LoVo (cell line): ENCODE results near the gene RGR.
"Not testable (repeated sequence)": the region's sequence is repeated elsewhere in the genome, so short reads cannot be mapped to it uniquely, and the experiment has no call there.

Experiments used
- DNase-seq: peaks from one replicate; pipeline ENCODE4 v3.0.0-alpha.2; 2016; ENCODE audit warnings: low spot score

The RGR gene

GRCh38 chr10:84258034-84258695 lies 13.3 kb downstream of the RGR start:
- no peak for DNase-seq

- DNase-seq, result no peak
These were observed 16.5 kb downstream of the RGR start for GRCh38 chr10:84261236-84261915.

- DNase-seq, result no peak
These were observed 17.5 kb downstream of the RGR start for GRCh38 chr10:84262190-84262956.

GRCh38 chr10:84263716-84264115 lies 18.9 kb downstream of the RGR start:
- DNase-seq, result no peak

GRCh38 chr10:84264611-84265141 lies 19.8 kb downstream of the RGR start:
- peak; percentile 65 for DNase-seq

GRCh38 chr10:84265418-84265817 lies 20.6 kb downstream of the RGR start:
- DNase-seq, result no peak

GRCh38 chr10:84267503-84268126 lies 22.8 kb downstream of the RGR start:
- DNase-seq, result no peak

- DNase-seq, result no peak
These were observed 24.3 kb downstream of the RGR start for GRCh38 chr10:84269162-84269561.

GRCh38 chr10:84269773-84270172 lies 24.9 kb downstream of the RGR start:
- peak; percentile 64 for DNase-seq

GRCh38 chr10:84270708-84271107 lies 25.9 kb downstream of the RGR start:
- DNase-seq, result peak; percentile 15

GRCh38 chr10:84279876-84280475 lies 35.1 kb downstream of the RGR start:
- DNase-seq, result not testable (repeated sequence)

GRCh38 chr10:84286695-84287094 lies 41.8 kb downstream of the RGR start:
- DNase-seq, result no peak

GRCh38 chr10:84288151-84288550 lies 43.3 kb downstream of the RGR start:
- no peak for DNase-seq

GRCh38 chr10:84289521-84290200 lies 44.8 kb downstream of the RGR start:
- no peak for DNase-seq

GRCh38 chr10:84290235-84290634 lies 45.4 kb downstream of the RGR start:
- DNase-seq, result no peak

- peak; percentile 15 for DNase-seq
These were observed 46.5 kb downstream of the RGR start for GRCh38 chr10:84291384-84291783.

- DNase-seq, result no peak
These were observed 47.6 kb downstream of the RGR start for GRCh38 chr10:84292502-84292901.

GRCh38 chr10:84293171-84293570 lies 48.3 kb downstream of the RGR start:
- DNase-seq, result no peak

- DNase-seq, result no peak
These were observed 48.7 kb downstream of the RGR start for GRCh38 chr10:84293574-84294016.

GRCh38 chr10:84294766-84295447 lies 50.1 kb downstream of the RGR start:
- no peak for DNase-seq
